ENCODE results near the gene PCDHGB6.
"Not testable (repeated sequence)": the region's sequence is repeated elsewhere in the genome, so short reads cannot be mapped to it uniquely, and the experiment has no call there.

PCDHGB6 gene

DNA sequence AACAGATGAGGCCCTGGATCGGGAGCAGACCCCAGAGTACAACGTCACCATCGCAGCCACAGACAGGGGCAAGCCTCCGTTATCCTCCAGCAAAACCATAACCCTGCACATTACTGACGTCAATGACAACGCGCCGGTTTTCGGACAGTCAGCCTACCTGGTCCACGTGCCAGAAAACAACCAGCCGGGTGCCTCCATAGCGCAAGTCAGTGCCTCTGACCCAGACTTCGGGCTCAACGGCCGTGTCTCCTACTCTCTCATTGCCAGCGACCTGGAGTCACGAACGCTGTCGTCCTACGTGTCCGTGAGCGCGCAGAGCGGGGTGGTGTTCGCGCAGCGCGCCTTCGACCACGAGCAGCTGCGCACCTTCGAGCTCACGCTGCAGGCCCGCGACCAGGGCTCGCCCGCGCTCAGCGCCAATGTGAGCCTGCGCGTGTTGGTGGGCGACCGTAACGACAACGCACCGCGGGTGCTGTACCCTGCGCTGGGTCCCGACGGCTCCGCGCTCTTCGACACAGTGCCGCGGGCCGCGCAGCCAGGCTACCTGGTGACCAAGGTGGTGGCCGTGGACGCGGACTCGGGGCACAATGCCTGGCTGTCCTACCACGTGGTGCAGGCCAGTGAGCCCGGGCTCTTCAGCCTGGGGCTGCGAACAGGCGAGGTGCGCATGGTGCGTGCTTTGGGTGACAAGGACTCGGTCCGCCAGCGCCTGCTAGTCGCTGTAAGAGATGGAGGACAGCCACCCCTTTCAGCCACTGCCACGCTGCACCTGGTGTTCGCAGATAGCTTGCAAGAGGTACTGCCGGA, 11.5 kb downstream of the PCDHGB6 start:
- no peak for DNase-seq

DNA sequence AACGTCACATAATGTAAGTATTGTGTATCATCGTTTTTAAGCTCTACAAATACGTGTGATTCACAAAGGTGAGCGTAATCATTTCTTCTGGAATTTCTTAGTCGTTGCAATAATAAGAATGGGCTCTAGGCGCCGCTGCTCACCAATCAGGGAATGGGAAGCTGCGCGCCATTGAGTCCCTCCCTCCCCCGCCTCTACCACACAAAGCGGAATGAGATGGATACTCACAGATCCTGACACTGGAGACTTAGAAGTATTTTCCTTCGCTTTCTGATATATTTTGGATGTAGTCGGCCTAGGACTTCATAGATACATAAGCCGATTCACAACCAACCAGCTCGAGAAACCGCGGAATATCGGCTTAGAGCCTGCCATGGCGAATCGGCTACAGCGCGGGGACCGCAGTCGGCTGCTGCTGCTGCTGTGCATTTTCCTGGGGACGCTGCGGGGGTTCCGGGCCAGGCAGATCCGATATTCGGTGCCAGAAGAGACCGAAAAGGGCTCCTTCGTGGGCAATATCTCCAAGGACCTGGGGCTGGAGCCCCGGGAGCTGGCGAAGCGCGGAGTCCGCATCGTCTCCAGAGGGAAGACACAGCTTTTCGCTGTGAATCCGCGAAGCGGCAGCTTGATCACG, 13.2 kb downstream of the PCDHGB6 start, which contains the start of gene PCDHGA11:
PCDHGA11 (plus strand) TSS at position 197 of the 634 bp plus-strand sequence; CDS start at position 374, 177 bp downstream.
- DNase-seq = peak; percentile 31

DNA sequence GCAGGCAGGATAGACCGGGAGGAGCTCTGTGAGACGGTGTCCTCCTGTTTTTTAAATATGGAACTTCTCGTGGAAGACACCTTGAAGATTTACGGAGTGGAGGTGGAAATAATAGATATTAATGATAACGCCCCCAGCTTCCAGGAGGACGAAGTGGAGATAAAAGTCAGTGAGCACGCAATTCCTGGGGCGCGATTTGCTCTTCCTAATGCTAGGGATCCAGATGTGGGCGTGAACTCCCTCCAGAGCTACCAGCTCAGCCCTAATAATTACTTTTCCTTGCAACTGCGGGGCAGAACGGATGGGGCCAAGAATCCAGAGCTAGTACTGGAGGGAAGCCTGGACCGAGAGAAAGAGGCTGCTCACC, 13.7 kb downstream of the PCDHGB6 start:
- no peak for DNase-seq

DNA sequence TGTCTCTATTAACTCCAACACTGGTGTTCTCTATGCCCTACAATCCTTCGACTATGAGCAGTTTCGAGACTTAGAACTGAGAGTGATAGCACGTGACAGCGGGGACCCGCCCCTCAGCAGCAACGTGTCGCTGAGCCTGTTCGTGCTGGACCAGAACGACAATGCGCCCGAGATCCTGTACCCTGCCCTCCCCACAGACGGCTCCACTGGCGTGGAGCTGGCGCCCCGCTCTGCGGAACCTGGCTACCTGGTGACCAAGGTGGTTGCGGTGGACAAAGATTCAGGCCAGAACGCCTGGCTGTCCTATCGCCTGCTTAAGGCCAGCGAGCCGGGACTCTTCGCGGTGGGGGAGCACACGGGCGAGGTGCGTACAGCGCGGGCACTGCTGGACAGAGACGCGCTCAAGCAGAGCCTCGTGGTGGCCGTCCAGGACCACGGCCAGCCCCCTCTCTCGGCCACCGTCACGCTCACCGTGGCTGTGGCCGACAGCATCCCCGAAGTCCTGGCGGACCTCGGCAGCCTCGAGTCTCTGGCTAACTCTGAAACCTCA, 15.0 kb downstream of the PCDHGB6 start:
- DNase-seq = no peak

DNA sequence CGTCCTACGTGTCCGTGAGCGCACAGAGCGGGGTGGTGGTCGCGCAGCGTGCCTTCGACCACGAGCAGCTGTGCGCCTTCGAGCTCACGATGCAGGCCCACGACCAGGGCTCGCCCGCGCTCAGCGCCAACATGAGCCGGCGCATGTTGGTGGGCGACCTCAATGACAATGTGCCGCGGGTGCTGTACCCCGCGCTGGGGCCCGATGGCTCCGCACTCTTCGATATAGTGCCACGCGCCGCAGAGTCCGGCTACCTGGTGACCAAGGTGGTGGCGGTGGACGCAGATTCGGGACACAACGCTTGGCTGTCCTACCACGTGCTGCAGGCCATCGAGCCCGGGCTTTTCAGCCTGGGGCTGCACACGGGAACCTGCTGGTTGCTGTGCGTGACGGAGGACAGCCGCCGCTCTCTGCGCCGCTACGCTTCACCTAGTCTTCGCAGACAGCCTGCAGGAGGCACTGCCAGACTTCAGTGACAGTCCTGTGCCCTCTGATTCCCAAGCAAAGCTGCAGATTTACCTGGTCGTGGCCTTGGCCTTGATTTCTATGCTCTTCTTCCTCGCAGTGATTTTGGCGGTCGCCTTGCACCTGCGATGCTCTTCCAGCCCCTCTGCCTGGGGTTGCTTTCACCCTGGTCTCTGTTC, 20.1 kb downstream of the PCDHGB6 start:
- no peak for DNase-seq

DNA sequence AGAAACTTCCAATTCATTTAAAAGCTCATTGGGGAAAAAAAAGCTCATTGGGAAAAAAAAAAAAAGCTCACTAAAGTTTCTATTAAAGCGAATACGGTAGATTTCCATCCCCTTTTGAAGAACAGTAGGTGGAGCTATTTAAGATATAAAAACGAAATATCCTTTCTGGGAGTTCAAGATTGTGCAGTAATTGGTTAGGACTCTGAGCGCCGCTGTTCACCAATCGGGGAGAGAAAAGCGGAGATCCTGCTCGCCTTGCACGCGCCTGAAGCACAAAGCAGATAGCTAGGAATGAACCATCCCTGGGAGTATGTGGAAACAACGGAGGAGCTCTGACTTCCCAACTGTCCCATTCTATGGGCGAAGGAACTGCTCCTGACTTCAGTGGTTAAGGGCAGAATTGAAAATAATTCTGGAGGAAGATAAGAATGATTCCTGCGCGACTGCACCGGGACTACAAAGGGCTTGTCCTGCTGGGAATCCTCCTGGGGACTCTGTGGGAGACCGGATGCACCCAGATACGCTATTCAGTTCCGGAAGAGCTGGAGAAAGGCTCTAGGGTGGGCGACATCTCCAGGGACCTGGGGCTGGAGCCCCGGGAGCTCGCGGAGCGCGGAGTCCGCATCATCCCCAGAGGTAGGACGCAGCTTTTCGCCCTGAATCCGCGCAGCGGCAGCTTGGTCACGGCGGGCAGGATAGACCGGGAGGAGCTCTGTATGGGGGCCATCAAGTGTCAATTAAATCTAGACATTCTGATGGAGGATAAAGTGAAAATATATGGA, 22.7 kb downstream of the PCDHGB6 start, which contains the start of gene PCDHGA12:
PCDHGA12 (plus strand) TSS at position 176 of the 782 bp plus-strand sequence; CDS start at position 429, 253 bp downstream.
- DNase-seq = no peak

DNA sequence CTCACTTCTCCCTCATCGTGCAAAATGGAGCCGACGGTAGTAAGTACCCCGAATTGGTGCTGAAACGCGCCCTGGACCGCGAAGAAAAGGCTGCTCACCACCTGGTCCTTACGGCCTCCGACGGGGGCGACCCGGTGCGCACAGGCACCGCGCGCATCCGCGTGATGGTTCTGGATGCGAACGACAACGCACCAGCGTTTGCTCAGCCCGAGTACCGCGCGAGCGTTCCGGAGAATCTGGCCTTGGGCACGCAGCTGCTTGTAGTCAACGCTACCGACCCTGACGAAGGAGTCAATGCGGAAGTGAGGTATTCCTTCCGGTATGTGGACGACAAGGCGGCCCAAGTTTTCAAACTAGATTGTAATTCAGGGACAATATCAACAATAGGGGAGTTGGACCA, 23.5 kb downstream of the PCDHGB6 start:
- DNase-seq = no peak

DNA sequence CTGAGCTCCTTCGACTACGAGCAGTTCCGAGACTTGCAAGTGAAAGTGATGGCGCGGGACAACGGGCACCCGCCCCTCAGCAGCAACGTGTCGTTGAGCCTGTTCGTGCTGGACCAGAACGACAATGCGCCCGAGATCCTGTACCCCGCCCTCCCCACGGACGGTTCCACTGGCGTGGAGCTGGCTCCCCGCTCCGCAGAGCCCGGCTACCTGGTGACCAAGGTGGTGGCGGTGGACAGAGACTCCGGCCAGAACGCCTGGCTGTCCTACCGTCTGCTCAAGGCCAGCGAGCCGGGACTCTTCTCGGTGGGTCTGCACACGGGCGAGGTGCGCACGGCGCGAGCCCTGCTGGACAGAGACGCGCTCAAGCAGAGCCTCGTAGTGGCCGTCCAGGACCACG, 24.5 kb downstream of the PCDHGB6 start:
- DNase-seq = not testable (repeated sequence)

DNA sequence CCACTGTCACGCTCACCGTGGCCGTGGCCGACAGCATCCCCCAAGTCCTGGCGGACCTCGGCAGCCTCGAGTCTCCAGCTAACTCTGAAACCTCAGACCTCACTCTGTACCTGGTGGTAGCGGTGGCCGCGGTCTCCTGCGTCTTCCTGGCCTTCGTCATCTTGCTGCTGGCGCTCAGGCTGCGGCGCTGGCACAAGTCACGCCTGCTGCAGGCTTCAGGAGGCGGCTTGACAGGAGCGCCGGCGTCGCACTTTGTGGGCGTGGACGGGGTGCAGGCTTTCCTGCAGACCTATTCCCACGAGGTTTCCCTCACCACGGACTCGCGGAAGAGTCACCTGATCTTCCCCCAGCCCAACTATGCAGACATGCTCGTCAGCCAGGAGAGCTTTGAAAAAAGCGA, 24.9 kb downstream of the PCDHGB6 start:
- not testable (repeated sequence) for DNase-seq

DNA sequence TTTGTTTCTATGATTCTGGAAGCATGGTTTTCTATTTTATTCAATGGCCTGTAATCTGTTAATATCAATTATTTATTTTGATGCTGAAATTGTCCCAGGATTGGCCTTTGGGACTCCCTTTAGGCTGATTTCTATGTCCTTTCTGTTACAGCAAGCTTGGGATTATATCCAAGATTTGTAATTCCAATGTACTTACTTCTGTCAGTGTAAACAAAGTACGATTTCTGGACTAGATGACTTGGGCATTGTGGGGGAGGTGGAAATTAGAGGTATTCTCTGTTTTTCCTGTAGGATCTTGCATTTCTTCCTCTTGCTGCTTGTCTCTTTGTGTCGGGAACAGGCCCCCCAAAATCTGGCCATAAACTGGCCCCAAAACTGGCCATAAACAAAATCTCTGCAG, 26.2 kb downstream of the PCDHGB6 start:
- no peak for DNase-seq

DNA sequence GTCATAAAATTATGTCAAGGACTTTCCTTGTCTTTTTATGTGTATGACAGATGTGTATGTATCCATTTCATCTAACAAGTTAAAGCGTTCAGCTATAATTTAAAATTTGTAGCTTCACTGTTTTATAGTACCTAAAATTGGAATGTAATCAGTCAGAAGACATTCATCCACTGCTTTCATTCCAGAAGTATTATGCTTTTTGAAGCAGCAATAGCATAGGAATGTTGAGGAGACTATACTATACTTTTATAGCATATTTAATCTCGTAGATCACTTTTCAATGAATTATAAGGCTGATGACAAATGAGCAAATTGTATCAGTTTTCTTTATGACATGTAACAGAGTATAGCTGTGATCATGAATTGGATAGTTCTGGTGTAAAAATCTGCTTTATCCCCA, 29.4 kb downstream of the PCDHGB6 start:
- no peak for DNase-seq

DNA sequence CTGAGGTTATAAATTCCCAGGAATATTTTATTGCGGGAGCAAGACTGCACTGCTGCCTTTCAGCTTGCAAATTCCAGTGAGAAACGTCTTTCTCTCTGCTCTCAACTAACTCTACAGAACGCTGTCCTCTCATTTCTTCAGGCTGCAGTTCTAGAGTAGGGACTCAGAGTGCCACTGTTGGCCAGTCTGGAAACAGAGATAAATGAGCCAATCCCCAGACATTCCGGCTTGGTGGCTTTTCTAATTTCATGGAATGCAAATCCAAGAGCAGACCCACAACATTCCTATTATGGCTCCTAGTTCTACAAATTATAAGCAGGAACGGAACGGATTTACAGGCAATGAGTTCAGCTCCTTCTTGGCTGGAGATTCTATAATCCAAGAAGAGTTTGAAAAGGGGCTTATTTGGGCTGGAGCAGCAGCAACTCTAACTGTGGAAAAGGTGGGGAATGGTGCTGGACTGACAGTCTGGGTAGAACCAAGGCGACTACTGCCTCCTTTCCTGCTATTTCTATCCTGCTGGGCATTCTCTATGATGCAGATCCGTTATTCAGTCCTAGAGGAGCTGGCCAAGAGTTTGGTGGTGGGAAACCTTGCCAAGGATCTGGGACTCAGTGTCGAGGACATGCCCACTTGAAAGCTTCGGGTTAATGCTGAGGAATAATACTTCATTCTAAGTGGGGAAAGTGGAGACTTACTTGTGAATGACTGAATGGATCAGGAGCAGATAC, 31.8 kb downstream of the PCDHGB6 start:
- no peak for DNase-seq

DNA sequence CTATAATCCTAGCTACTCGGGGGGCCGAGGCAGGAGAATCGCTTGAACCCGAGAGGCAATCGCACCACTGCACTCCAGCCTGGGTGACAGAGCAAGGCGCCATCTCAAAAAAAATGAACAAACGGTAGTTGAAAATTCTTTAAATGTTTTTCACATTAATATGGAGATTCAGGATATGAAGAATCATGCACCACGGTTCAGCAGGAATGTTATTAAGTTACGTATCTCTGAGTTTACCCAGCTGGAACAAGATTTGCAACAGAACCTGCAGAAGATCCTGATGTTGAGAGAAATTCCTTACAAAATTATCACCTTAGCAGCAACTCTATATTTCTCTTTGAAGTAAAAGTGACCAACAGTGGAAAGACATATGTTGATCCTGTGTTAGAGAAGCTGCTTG, 32.5 kb downstream of the PCDHGB6 start:
- DNase-seq = no peak

DNA sequence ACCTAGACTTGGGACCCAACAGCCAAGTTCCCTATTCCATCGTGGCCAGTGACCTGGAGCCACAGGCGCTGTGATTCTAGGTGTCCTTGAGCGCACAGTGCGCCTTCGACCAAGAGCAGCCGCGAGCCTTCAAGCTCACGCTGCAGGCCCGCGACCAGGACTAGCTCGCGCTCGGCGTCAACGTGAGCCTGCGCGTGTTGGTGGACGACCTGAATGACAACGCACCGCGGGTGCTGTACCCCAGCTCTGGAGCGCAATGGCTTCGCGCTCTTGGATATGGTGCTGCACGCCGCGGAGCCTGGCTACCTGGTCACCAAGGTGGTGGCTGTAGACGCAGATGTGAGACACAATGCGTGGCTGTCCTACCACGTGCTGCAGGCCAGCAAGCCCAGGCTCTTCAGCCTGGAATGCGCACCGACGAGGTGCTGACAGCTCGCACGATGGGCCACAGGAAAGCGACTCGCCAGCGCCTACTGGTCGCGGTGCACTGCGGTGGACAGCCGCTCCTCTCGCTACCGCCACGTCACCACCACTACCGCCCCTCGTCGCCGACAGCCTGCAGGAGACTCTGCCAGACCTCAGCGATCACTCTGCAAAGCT, 33.9 kb downstream of the PCDHGB6 start:
- DNase-seq = no peak
